Panc1 (cell line): ENCODE results near the gene ABCC3.

Source experiments
- POLR2AphosphoS5 ChIP-seq: IDR thresholded peaks from 2 replicates; pipeline ENCODE4 v1.6.1; 2012; ENCODE audit warnings: mild to moderate bottlenecking, low read depth, low read length, moderate library complexity
- SIN3A ChIP-seq: IDR thresholded peaks from 2 replicates; pipeline ENCODE4 v1.6.1; 2012; ENCODE audit warnings: low read depth, mild to moderate bottlenecking, low read length, moderate library complexity, borderline replicate concordance; ENCODE audit not compliant: insufficient read depth
- TCF7L2 ChIP-seq: IDR thresholded peaks from 2 replicates; pipeline ENCODE4 v1.6.1; 2011; ENCODE audit warnings: mild to moderate bottlenecking, low read depth, low read length, inconsistent platforms
- TF ChIP-seq, protein P1 (sequence below): fragments of 450-650 bp; IDR thresholded peaks from 2 replicates; pipeline ENCODE4 v1.5.1; 2017; ENCODE audit warnings: mild to moderate bottlenecking
- TF ChIP-seq, protein P2 (sequence below), 2 experiments: IDR thresholded peaks; 2 replicates each; pipeline ENCODE4 v1.6.1; 2011 to 2012; ENCODE audit warnings: low read depth in 2 of 2, control low read depth in 1 of 2, low read length in 1 of 2, mild to moderate bottlenecking in 1 of 2, moderate library complexity in 1 of 2; ENCODE audit not compliant: insufficient read depth in 1 of 2

DNA sequence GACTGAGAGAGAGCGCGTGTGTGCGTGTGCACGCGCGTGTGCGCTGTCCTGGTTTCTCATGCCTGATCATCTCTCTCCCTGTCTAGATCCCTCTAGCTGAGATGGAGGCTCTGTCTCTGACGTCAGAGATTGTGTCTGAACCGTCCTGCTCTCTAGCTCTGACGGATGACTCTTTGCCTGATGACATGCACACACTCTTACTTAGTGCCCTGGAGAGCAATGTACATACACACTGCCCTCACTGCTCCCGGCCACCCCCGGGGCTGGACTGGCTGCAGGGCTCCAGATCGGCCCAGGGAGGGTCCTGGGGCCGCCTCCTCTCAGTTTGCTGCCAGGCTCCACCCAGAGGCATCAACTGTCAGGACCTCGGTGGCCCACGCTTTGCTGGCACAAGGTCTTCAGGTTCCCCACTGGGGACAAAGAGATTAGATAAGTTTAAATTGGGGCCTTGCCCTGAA lies 13.1 kb upstream of the ABCC3 start:
- TF ChIP-seq POLR2AphosphoS5 (no peak), SIN3A (no peak), TCF7L2 (no peak)
- TF ChIP-seq, protein P1, sequence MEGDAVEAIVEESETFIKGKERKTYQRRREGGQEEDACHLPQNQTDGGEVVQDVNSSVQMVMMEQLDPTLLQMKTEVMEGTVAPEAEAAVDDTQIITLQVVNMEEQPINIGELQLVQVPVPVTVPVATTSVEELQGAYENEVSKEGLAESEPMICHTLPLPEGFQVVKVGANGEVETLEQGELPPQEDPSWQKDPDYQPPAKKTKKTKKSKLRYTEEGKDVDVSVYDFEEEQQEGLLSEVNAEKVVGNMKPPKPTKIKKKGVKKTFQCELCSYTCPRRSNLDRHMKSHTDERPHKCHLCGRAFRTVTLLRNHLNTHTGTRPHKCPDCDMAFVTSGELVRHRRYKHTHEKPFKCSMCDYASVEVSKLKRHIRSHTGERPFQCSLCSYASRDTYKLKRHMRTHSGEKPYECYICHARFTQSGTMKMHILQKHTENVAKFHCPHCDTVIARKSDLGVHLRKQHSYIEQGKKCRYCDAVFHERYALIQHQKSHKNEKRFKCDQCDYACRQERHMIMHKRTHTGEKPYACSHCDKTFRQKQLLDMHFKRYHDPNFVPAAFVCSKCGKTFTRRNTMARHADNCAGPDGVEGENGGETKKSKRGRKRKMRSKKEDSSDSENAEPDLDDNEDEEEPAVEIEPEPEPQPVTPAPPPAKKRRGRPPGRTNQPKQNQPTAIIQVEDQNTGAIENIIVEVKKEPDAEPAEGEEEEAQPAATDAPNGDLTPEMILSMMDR = no peak
- TF ChIP-seq, protein P2, sequence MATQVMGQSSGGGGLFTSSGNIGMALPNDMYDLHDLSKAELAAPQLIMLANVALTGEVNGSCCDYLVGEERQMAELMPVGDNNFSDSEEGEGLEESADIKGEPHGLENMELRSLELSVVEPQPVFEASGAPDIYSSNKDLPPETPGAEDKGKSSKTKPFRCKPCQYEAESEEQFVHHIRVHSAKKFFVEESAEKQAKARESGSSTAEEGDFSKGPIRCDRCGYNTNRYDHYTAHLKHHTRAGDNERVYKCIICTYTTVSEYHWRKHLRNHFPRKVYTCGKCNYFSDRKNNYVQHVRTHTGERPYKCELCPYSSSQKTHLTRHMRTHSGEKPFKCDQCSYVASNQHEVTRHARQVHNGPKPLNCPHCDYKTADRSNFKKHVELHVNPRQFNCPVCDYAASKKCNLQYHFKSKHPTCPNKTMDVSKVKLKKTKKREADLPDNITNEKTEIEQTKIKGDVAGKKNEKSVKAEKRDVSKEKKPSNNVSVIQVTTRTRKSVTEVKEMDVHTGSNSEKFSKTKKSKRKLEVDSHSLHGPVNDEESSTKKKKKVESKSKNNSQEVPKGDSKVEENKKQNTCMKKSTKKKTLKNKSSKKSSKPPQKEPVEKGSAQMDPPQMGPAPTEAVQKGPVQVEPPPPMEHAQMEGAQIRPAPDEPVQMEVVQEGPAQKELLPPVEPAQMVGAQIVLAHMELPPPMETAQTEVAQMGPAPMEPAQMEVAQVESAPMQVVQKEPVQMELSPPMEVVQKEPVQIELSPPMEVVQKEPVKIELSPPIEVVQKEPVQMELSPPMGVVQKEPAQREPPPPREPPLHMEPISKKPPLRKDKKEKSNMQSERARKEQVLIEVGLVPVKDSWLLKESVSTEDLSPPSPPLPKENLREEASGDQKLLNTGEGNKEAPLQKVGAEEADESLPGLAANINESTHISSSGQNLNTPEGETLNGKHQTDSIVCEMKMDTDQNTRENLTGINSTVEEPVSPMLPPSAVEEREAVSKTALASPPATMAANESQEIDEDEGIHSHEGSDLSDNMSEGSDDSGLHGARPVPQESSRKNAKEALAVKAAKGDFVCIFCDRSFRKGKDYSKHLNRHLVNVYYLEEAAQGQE (IDR thresholded peaks at IDR 0.05; ENCODE audit: insufficient read depth in 1 of 2, low read depth in 2 of 2, low read length in 1 of 2) = no peak
